GM04504 (cell line): ENCODE data around the gene GALP.
"Not testable (repeated sequence)": the region's sequence is repeated elsewhere in the genome, so short reads cannot be mapped to it uniquely, and the experiment has no call there.

Experiments used
- DNase-seq: peaks from one replicate; pipeline ENCODE4 v3.0.0-alpha.2; 2012; ENCODE audit warnings: low read depth

The GALP gene

DNA sequence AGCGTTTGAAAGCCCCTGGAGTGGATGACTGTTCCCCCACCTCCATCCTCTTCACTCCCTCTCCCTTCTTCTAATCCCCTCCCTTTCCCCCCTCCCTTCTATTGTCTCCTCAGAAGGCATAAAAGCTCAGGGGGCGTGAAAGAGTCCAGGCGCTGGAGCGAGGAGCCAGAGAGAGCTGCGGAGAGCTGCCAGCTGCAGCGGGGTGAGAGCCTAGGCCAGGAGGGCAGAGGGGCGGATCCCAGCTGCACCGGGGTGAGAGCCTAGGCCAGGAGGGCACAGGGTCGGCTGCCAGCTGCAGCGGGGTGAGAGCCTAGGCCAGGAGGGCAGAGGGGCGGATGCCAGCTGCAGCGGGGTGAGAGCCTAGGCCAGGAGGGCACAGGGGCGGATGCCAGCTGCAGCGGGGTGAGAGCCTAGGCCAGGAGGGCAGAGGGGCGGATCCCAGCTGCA lies at the start of gene GALP:
Gene GALP (plus strand): TSS at position 148 of the 447 bp plus-strand sequence. CDS start 1,101 bp downstream, outside the sequence.
- not testable (repeated sequence) for DNase-seq

DNA sequence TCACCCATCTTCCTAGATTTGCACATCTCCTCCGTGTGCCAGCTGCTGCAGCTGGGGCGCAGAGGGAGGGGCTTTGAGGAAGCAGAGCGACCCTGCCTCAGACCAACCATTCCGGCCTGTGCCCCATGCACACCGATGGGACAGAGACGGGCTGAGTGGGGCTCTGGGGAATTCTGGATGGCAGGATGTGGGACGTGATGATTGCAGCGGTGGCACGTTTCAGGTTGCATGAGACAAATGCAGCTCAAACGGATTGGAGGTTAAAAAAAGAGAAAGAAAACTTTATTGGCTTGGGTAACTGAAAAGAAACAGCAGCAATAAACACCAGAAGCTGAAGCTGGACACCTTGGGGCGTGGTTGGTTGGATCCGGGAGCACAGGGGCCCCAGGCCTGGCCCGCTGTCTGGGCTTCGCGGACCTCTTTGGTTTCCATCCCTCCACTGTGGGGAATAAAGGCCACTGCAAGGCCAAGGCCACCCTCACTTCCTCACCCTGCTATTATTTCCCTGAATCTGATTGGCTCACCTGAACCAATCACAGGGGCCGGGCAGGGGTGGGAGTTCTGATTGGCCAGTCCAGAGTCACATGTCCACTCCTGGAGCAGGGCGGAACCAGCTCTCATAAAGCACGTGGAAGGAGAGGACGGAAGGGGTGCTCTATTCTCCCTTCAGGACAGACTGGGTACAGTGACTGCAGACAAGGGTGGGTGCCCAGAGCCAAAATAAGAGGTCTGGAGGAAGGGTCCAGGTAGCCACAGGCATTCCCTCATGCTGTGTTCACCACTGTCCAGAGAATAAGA lies 48.6 kb upstream of the GALP start:
- DNase-seq, result no peak

DNA sequence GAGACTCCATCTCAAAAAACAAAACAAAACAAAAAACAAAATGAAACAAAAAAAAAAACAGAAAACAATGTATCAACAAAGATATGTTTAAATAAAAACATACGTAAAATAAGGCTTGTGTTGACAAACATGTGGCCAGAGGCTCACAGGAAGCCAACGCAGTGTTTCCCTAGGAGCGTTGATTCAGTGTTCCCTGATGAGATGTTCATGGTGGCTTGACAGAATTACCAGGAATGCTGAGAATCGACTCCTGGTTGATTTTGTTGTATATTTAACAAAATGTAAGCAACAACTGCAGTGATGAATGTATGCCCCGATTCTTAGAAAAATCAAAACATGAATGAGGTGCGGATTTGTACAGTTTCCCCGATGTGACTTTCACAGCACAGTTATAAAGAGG lies 45.8 kb upstream of the GALP start:
- DNase-seq, result no peak

- no peak for DNase-seq
Observed at GRCh38 chr19:56131651-56132050, 44.2 kb upstream of the GALP start.

- DNase-seq, result no peak
Observed at GRCh38 chr19:56132316-56132822, 43.4 kb upstream of the GALP start.

DNA sequence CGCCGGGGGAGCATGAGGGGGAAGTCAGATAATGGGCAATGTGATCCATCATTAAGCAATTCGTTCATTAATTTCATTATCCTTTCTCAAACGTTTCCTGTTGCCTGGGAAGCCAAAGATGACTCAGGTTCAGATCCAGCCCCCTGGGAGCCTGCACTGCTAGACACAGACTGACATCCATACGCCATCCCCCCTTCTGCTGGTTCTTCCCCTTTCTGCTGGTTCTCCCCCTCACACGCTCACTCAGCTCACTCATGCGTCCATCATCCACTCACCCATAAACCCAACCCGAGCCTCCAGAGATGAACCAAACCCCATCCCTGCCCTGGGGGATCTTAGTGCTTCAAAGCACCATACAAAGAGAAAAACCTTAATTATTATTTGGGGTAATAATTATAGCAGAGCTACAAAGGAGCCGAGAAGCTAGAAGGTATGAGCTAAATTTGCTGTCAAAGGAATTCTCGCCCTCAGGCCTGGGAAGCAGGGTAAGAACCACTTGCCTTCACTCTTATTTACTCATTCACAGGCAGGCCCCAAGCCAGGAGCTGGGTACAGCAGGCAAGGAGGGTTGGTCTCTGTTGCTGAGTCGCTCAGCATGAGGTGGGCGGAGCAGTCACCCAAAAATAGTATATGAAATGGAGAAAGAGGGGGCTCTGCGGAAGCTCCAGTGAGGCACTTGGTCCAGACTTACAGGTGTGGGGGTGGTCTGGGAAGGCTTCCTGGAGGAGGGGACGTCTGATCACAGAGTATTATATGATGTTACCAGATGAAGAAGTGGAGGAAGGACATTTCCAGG lies 41.8 kb upstream of the GALP start:
- no peak for DNase-seq

DNA sequence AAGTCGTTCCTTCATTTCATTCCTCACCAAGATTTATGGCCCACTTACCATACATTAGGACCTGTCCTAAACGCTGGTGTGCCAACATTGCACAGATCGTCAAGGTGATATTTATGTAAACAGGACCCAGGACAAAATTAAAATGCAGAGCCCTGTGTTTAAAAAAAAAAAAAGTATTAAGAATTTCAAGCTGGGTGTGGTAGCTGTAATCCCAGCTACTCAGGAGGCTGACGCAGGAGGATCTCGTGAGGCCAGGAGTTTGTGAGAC lies 41.2 kb upstream of the GALP start:
- no peak for DNase-seq

DNA sequence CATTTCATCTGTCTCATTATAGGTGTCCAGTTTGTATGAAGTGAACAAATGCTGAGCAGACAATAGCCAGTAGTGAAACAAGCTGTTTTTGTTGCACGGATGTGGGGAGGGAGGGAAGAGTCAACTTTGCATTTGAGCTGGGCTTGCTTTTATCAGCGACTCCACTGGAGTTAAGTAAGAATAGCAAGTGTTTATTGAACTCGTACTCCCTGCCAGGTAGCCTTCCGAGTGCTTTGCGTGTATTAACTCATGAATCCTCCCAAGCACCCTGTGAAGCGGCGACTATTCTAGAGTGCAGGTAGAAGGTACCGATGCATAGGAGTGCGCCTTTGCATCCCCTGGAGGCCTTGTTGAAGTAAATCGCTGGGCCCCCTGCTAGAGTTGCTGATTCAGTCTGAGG lies 39.4 kb upstream of the GALP start:
- DNase-seq, result no peak

DNA sequence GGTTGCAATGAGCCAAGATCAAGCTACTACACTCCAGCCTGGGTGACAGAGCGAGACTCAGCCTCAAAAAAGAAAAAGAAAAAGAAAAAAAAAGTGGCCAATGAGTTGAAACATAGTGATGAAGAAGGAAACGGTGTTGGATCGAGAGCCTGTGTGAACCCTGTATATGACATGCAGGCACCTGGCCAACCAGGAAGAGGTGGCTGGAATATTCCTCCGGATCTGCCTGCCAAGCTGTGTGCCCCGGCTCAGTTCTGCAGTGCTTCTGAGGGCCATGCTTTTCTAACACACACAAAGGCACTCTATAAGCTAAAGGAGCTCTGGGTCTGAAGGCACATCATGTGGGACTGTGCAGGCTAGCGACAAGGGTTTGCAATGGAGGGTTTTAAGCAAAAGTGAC lies 38.4 kb upstream of the GALP start:
- DNase-seq, result no peak

DNA sequence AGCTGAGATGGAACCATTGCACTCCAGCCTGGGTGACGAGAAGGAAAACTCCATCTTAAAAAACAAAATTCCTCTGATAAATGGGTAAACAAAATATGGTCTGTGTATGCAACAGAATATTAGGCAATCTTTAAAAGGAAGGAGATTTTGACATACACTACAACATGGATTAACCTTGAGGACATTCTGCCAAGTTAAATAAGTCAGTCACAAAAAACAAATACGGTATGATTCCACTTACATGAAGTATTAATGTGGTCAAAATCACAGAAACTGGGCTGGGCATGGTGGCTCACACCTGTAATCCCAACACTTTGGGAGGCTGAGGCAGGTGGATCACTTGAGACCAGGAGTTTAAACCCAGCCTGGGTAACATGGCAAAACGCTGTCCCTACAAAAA lies 37.7 kb upstream of the GALP start:
- no peak for DNase-seq

DNA sequence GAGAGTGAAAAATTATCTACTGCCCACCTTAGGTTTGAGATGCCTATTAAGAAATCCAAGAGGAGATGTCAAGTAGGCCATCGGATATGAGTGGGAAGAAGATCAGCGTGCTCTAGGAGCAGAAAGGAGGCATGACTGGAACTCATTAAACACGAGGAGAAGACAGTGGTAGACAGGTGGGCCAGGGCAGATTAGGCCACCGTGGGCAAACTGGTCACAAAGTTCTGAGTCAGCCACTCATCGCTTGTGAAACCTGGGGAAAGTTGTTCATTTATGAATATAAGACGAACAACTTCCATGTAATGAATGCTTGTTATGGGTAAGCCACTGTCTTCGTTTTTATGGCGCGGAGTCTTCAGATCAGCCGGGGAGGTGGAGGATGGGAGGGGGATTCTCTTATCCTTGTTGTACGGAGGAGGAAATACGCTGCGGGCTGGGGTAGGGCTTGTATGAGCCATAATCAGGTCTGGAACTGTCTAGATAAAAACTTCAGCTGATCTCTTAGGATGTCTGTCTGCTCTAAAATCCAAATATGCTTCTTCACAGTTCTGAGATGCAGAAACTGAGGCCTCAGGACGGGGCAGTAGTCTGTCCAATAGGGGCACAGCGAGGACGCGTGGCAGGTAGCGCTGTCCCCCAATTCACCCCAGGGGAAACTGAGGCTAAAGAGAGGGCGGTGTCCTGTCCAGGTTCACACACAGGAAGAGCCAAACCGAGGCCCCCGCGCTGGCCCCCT lies 35.8 kb upstream of the GALP start:
- DNase-seq, result no peak

DNA sequence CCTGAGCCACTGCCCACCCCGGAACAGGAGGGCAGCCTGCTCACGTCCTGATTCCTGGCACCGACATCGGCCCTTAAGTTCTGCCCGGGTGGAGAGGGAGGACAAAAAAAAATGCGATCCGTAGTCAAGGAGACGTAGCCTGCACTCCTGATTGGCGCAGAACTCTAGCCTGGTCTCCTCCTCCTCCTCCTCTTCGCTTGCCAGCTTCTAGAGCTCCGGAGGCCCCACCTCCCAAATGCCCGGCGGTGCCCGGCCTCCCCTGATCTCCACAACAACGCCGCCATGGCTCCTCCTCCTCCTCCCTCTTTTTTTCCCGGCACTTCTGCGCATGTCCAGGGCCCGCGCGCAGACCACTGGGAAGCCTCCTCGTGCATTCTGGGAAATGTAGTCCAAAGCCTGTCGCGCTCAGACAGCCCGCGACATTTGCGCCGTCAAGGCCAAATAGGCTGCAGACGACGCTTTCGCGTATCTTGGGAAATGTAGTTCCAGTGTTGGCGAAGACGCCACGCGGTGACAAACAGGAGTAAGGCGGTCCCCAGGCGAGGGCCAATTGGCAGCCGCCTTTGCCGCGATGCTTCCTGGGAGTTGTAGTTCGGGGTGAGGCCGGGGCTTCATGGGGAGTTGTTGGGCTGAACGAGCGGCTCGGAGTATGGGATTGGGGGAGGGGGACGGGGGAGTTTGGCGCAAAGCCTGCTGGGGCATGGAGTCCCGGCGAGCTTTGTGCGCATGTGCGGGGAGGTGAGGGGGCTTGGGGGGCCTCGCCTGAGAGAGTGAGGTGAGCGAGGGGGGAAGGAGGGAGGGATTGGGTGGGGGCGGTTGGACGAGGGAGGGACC lies 35.0 kb upstream of the GALP start, which contains the start of gene ZNF444:
Gene ZNF444 (plus strand): TSS at position 705 of the 834 bp plus-strand sequence. CDS start 5,625 bp downstream, outside the sequence.
- peak; percentile 99 for DNase-seq

DNA sequence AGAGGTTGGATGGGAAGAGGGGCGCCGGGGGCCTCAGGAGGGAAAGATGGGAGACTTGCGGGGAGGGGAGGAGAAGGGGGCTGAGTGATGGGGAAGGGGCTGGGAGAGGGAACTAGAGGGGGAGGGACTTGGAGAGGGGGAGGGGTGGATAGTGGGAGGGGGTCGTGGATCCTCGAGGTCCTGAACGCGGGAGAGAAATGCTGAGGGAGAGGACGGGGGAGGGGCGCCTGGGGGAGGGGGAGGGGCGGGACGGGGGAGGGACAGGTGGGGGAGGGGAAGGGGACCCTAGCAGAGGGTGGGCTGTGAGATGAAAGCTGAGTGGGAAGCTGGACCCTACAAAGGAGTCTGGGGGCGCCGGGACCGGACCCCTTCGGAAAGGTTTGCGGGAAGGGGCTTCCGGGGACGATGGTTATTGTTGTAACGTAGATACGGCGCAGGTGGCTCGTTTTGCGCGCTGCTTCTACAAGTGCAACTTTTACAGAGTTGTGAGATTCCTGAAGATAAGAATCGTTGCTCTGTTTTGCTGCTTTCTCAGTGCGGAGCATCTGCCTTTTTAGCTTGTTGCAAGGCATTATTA lies 34.3 kb upstream of the GALP start:
- no peak for DNase-seq

GRCh38 chr19:56142087-56142787 lies 33.6 kb upstream of the GALP start:
- DNase-seq, result no peak

DNA sequence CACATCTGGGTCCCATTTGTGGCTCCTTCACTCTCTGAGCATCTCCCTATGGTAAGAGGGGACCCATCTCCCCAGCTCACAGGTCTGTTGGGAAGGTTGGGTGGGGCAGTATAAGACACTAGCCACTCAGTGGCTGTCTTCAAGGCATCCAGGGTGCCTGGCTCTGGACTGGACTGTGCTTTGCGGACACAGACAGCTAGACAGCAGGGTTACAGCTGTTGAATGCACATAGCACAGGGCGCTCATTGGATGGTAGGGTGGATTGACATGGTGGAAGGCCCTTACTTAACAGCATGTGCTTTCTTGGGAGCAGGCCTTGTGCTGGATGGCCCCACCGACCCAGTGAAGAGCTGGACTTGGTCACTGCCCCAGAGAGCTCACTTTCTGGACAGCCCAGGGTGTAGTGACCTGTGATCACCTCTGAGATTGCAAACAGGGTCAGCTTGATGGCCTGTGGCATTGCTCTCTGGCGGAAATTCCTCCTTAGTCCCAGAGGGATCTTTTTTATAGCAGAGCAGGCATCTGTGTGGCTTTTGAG lies 32.8 kb upstream of the GALP start:
- DNase-seq, result no peak

DNA sequence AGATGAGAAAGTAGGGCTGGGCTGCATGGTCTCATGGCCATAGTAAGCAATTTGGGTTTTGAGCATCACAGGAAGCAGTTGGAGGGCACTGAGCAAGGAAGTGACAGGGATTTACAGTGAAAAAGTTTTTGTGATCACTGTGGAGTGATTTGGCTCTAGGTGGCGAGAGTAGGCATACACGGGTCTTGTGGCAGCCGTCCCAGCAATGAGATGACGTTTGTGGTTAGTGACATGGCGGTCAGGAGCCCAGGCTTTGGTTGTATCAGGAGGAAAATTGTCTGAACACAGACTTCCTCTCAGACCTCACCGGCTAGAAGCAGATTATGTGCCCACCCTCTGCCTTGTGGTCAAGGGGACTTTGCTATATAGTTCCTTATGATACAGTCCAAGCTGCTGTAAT lies 31.4 kb upstream of the GALP start:
- no peak for DNase-seq

GRCh38 chr19:56144831-56145230 lies 31.0 kb upstream of the GALP start:
- DNase-seq, result no peak

DNA sequence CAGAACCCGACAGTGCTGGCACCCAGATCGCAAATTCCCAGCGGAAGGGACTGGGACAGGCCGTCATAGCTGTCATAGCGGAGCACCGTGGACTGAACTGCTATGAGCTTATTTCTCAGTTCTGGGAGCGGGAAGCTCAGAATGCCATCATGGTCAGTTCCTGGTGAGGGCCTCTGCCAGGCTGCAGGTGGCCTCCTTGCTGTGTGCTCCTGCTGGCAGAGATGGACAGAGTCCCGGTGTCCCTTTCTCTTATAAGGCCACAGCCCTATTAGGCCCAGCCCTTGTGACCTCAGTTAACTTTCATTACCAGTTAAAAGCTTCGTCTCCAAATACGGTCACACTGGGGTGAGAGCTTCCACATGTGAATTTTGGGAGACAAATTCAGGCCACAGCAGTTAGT lies 30.1 kb upstream of the GALP start:
- no peak for DNase-seq

- no peak for DNase-seq
Observed at GRCh38 chr19:56146904-56147303, 28.9 kb upstream of the GALP start.

DNA sequence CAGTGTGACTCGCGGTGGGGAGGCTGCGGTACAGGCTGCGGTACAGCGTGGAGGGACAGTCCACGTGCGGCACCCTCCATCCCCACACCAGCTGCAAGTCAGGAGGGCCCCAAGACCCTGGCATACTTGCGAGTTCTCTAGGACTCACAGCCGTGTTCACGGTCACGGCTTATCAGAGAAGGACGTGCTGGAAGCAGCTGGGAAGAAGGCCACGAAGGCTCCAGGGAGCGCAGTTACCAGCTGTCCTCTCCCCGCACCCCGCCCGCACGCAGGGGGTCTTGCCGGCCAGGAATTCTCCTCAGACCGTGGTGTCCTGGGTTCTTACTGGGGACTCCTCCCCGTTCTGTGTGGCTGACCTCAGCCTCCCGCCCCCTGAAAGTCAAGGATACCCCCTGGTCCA lies 28.5 kb upstream of the GALP start:
- no peak for DNase-seq
